Stimulated activated naive CD8-positive, alpha-beta T cell treated with anti-CD3 and anti-CD28 coated beads, Interleukin-15, amount 100 ng/mL, for 72 hours (primary cell): ENCODE results near the gene CLIP3.

Experiments
- ATAC-seq: fragments of 150-1000 bp; cut with Tn5 transposase; 2 replicates; pipeline ENCODE4 v1.10.0; 2021; ENCODE audit warnings: mild to moderate bottlenecking, moderate library complexity
- DNase-seq, 2 donors: peaks; one replicate each; pipeline ENCODE4 v3.0.0; 2021 to 2022
- H3K27ac Mint-ChIP-seq, 2 donors: one replicate each; pipeline ENCODE4 v1.8.0; 2022; ENCODE audit warnings: mild to moderate bottlenecking in 2 of 2, mixed read lengths in 2 of 2, moderate library complexity in 2 of 2
- H3K27me3 Mint-ChIP-seq: one replicate; pipeline ENCODE4 v1.8.0; 2022; ENCODE audit warnings: mixed read lengths
- H3K4me1 Mint-ChIP-seq: one replicate; pipeline ENCODE4 v1.8.0; 2022; ENCODE audit warnings: mild to moderate bottlenecking, mixed read lengths
- H3K4me3 Mint-ChIP-seq, 2 donors: one replicate each; pipeline ENCODE4 v1.8.0; 2022; ENCODE audit warnings: mild to moderate bottlenecking in 2 of 2, mixed read lengths in 2 of 2, moderate library complexity in 1 of 2
- H3K9me3 Mint-ChIP-seq, 2 donors: one replicate each; pipeline ENCODE4 v1.8.0; 2022; ENCODE audit warnings: mixed read lengths in 2 of 2

CLIP3 gene

GRCh38 chr19:36027696-36028095 lies 5.0 kb downstream of the CLIP3 start:
- Mint-ChIP-seq H3K4me1 (peaks cover 11% of the 10 kb centered on the region), H3K9me3 (no peaks in the 10 kb centered on the region)
- DNase-seq, result no peak

GRCh38 chr19:36026091-36026876 lies 6.4 kb downstream of the CLIP3 start:
- Mint-ChIP-seq H3K27ac (no peak overlapping the region), H3K27me3 (no peaks in the 10 kb centered on the region), H3K4me3 (no peak overlapping the region), H3K9me3 (no peaks in the 10 kb centered on the region), H3K4me1 (no peaks in the 10 kb centered on the region)
- DNase-seq (no peak), ATAC-seq (no peak)

More at GRCh38 chr19:36027696-36028095, 5.0 kb downstream of the CLIP3 start:
- H3K27me3 Mint-ChIP-seq, result no peaks in the 10 kb centered on the region
- ATAC-seq, result no peak
- H3K27ac Mint-ChIP-seq, result no peak overlapping the region
- H3K4me3 Mint-ChIP-seq, result no peak overlapping the region

- Mint-ChIP-seq H3K4me3 (no peak overlapping the region), H3K9me3 (no peaks in the 10 kb centered on the region), H3K27ac (peak overlapping the region in 1 of 2 donors; percentile 83), H3K27me3 (no peaks in the 10 kb centered on the region), H3K4me1 (no peaks in the 10 kb centered on the region)
- DNase-seq (no peak), ATAC-seq (no peak)
These were observed 7.1 kb downstream of the CLIP3 start for GRCh38 chr19:36025541-36025940.

- Mint-ChIP-seq H3K27me3 (no peaks in the 10 kb centered on the region), H3K4me1 (no peaks in the 10 kb centered on the region), H3K27ac (peak overlapping the region in 1 of 2 donors; percentile 10), H3K9me3 (no peaks in the 10 kb centered on the region), H3K4me3 (no peak overlapping the region)
- ATAC-seq (no peak), DNase-seq (no peak)
These were observed 9.2 kb downstream of the CLIP3 start for GRCh38 chr19:36023432-36023831.

- Mint-ChIP-seq H3K27ac (no peak overlapping the region), H3K4me1 (peaks cover 21% of the 10 kb centered on the region), H3K9me3 (no peaks in the 10 kb centered on the region), H3K4me3 (no peak overlapping the region), H3K27me3 (no peaks in the 10 kb centered on the region)
- DNase-seq (no peak), ATAC-seq (no peak)
These were observed 13.5 kb downstream of the CLIP3 start for GRCh38 chr19:36019061-36019670.

- ATAC-seq (peak; percentile 98), DNase-seq (peak; percentile 99 to 100)
- H3K27ac Mint-ChIP-seq, result peak within 1 kb of the TSS; percentile 89 to 97
- peak within 1 kb of the TSS; percentile 93 to 99 for H3K4me3 Mint-ChIP-seq
- no peaks in the 10 kb centered on the region for H3K27me3 Mint-ChIP-seq
- no peaks in the 10 kb centered on the region for H3K9me3 Mint-ChIP-seq
- H3K4me1 Mint-ChIP-seq, result peaks cover 52% of the 10 kb centered on the region
These were observed 18.4 kb downstream of the CLIP3 start, which contains the start of gene ALKBH6 for GRCh38 chr19:36014012-36014924. Gene ALKBH6 (minus strand): TSS chr19:36014213. CDS start chr19:36013397, 816 bp downstream.

- no peak for DNase-seq
- Mint-ChIP-seq H3K4me3 (peak overlapping the region; percentile 93 to 99), H3K27me3 (no peaks in the 10 kb centered on the region), H3K9me3 (no peaks in the 10 kb centered on the region), H3K4me1 (peaks cover 58% of the 10 kb centered on the region), H3K27ac (peak overlapping the region; percentile 89 to 96)
- no peak for ATAC-seq
These were observed 19.2 kb downstream of the CLIP3 start for GRCh38 chr19:36013280-36014011.

- Mint-ChIP-seq H3K4me3 (no peak overlapping the region), H3K27ac (peak overlapping the region in 1 of 2 donors; percentile 74)
These were observed 22.3 kb downstream of the CLIP3 start for GRCh38 chr19:36010402-36010801.

GRCh38 chr19:36009633-36010379 lies 22.9 kb downstream of the CLIP3 start:
- Mint-ChIP-seq H3K9me3 (no peaks in the 10 kb centered on the region), H3K4me3 (peak overlapping the region; percentile 53 to 57), H3K27ac (peak overlapping the region in 1 of 2 donors; percentile 54), H3K27me3 (no peaks in the 10 kb centered on the region), H3K4me1 (peaks cover 48% of the 10 kb centered on the region)
- DNase-seq, result no peak
- no peak for ATAC-seq

More at GRCh38 chr19:36010402-36010801, 22.3 kb downstream of the CLIP3 start:
- Mint-ChIP-seq H3K9me3 (no peaks in the 10 kb centered on the region), H3K4me1 (peaks cover 54% of the 10 kb centered on the region), H3K27me3 (no peaks in the 10 kb centered on the region)
- ATAC-seq, result no peak
- DNase-seq, result no peak

GRCh38 chr19:36009220-36009619 lies 23.5 kb downstream of the CLIP3 start:
- H3K27me3 Mint-ChIP-seq, result no peaks in the 10 kb centered on the region
- H3K4me3 Mint-ChIP-seq, result peak overlapping the region; percentile 53 to 72
- peak; percentile 50 to 55 for DNase-seq
- peak overlapping the region in 1 of 2 donors; percentile 54 for H3K27ac Mint-ChIP-seq
- ATAC-seq, result no peak
- H3K4me1 Mint-ChIP-seq, result peaks cover 46% of the 10 kb centered on the region
- no peaks in the 10 kb centered on the region for H3K9me3 Mint-ChIP-seq

- no peaks in the 10 kb centered on the region for H3K9me3 Mint-ChIP-seq
- H3K4me3 Mint-ChIP-seq, result peak within 1 kb of the TSS; percentile 53 to 72
- H3K27ac Mint-ChIP-seq, result peak within 1 kb of the TSS in 1 of 2 donors; percentile 72
- H3K4me1 Mint-ChIP-seq, result peaks cover 43% of the 10 kb centered on the region
- no peak for ATAC-seq
- no peak for DNase-seq
- no peaks in the 10 kb centered on the region for H3K27me3 Mint-ChIP-seq
These were observed 24.2 kb downstream of the CLIP3 start, which contains the start of gene SYNE4 for GRCh38 chr19:36008336-36008978. Gene SYNE4 (minus strand): TSS chr19:36008813. CDS start chr19:36008681, 132 bp downstream.

GRCh38 chr19:36006955-36007354 lies 25.7 kb downstream of the CLIP3 start:
- H3K9me3 Mint-ChIP-seq, result no peaks in the 10 kb centered on the region
- H3K4me3 Mint-ChIP-seq, result no peak overlapping the region
- no peak for ATAC-seq
- no peak for DNase-seq
- H3K4me1 Mint-ChIP-seq, result peaks cover 40% of the 10 kb centered on the region
- H3K27me3 Mint-ChIP-seq, result no peaks in the 10 kb centered on the region
- no peak overlapping the region for H3K27ac Mint-ChIP-seq

- peaks cover 35% of the 10 kb centered on the region for H3K4me1 Mint-ChIP-seq
- no peak overlapping the region for H3K4me3 Mint-ChIP-seq
- no peak for DNase-seq
- no peaks in the 10 kb centered on the region for H3K9me3 Mint-ChIP-seq
- ATAC-seq, result no peak
- no peak overlapping the region for H3K27ac Mint-ChIP-seq
- no peaks in the 10 kb centered on the region for H3K27me3 Mint-ChIP-seq
These were observed 29.4 kb downstream of the CLIP3 start for GRCh38 chr19:36003284-36003683.

- no peak for DNase-seq
- ATAC-seq, result no peak
- peaks cover 46% of the 10 kb centered on the region for H3K4me1 Mint-ChIP-seq
- no peak overlapping the region for H3K4me3 Mint-ChIP-seq
- H3K9me3 Mint-ChIP-seq, result no peaks in the 10 kb centered on the region
- no peaks in the 10 kb centered on the region for H3K27me3 Mint-ChIP-seq
- no peak overlapping the region for H3K27ac Mint-ChIP-seq
These were observed 31.1 kb downstream of the CLIP3 start for GRCh38 chr19:36001605-36002004.
